ENCODE measurements around the gene PIGP.
"Not testable (repeated sequence)": the region's sequence is repeated elsewhere in the genome, so short reads cannot be mapped to it uniquely, and the experiment has no call there.

PIGP gene

GRCh38 chr21:37039411-37040075, 33.3 kb downstream of the PIGP start:
- ChIA-PET POLR2A (no interaction called here), CTCF (interaction anchor here (0.7 to 1.7 kb wide), 5 partner anchors 12 to 81 kb away, joined by 3 to 6 read pairs (median 3); no protein-coding TSS in a partner anchor)
- H3K27me3 ChIP-seq (replicated peaks in 2 of 5; ENCODE audit: control insufficient read depth in 4 of 5, insufficient read depth in 5 of 5, low read length in 4 of 5): no peaks in the 10 kb centered on the region
- no peak overlapping the region for H3K4me3 ChIP-seq (ENCODE audit: control insufficient read depth in 1 of 7, extremely low read depth in 1 of 7, insufficient read depth in 4 of 7, low read depth in 2 of 7, low read length in 6 of 7)
- no peak for DNase-seq
- H3K36me3 ChIP-seq (ENCODE audit: control insufficient read depth in 4 of 4, insufficient read depth in 4 of 4, low read length in 3 of 4): no peaks in the 10 kb centered on the region
- peaks cover 0 to 12% (median 10%) of the 10 kb centered on the region in 4 experiments for H3K4me1 ChIP-seq (ENCODE audit: control extremely low read depth in 1 of 4, control insufficient read depth in 4 of 4, insufficient read depth in 4 of 4, low read length in 3 of 4)
- H3K27ac ChIP-seq (ENCODE audit: insufficient read depth in 1 of 2, low read depth in 1 of 2, low read length in 2 of 2, poor library complexity in 1 of 2, severe bottlenecking in 2 of 2): no peak overlapping the region
- 84% methylated on average over 5 of the region's 9 CpGs for WGBS (ENCODE audit: insufficient coverage)
- no peaks in the 10 kb centered on the region for H3K9me3 ChIP-seq (ENCODE audit: control extremely low read depth in 1 of 5, control insufficient read depth in 4 of 5, insufficient read depth in 2 of 5, low read depth in 1 of 5, low read length in 4 of 5)

- no peaks in the 10 kb centered on the region for H3K36me3 ChIP-seq (ENCODE audit: control insufficient read depth in 4 of 4, insufficient read depth in 4 of 4, low read length in 3 of 4)
- POLR2A ChIA-PET: no interaction called here
- no CpG with 5 or more reads among the region's 4 CpGs for WGBS (ENCODE audit: insufficient coverage)
- no peak overlapping the region for H3K27ac ChIP-seq (ENCODE audit: insufficient read depth in 1 of 2, low read depth in 1 of 2, low read length in 2 of 2, poor library complexity in 1 of 2, severe bottlenecking in 2 of 2)
- H3K27me3 ChIP-seq (replicated peaks in 2 of 5; ENCODE audit: control insufficient read depth in 4 of 5, insufficient read depth in 5 of 5, low read length in 4 of 5): no peaks in the 10 kb centered on the region
- no peaks in the 10 kb centered on the region for H3K9me3 ChIP-seq (ENCODE audit: control extremely low read depth in 1 of 5, control insufficient read depth in 4 of 5, insufficient read depth in 2 of 5, low read depth in 1 of 5, low read length in 4 of 5)
- DNase-seq: no peak
- no peaks in the 10 kb centered on the region for H3K4me1 ChIP-seq (ENCODE audit: control extremely low read depth in 1 of 4, control insufficient read depth in 4 of 4, insufficient read depth in 4 of 4, low read length in 3 of 4)
- H3K4me3 ChIP-seq (ENCODE audit: control insufficient read depth in 1 of 7, extremely low read depth in 1 of 7, insufficient read depth in 4 of 7, low read depth in 2 of 7, low read length in 6 of 7): no peak overlapping the region
- CTCF ChIA-PET: no interaction called here
Measured at GRCh38 chr21:37036177-37036576, 36.7 kb downstream of the PIGP start.

GRCh38 chr21:37034394-37034793, 38.5 kb downstream of the PIGP start:
- H3K4me3 ChIP-seq (ENCODE audit: control insufficient read depth in 1 of 7, extremely low read depth in 1 of 7, insufficient read depth in 4 of 7, low read depth in 2 of 7, low read length in 6 of 7); H3K9me3 ChIP-seq (ENCODE audit: control extremely low read depth in 1 of 5, control insufficient read depth in 4 of 5, insufficient read depth in 2 of 5, low read depth in 1 of 5, low read length in 4 of 5); POLR2A ChIA-PET; CTCF ChIA-PET; DNase-seq; H3K27ac ChIP-seq (ENCODE audit: insufficient read depth in 1 of 2, low read depth in 1 of 2, low read length in 2 of 2, poor library complexity in 1 of 2, severe bottlenecking in 2 of 2); H3K27me3 ChIP-seq (replicated peaks in 2 of 5; ENCODE audit: control insufficient read depth in 4 of 5, insufficient read depth in 5 of 5, low read length in 4 of 5); H3K36me3 ChIP-seq (ENCODE audit: control insufficient read depth in 4 of 4, insufficient read depth in 4 of 4, low read length in 3 of 4); H3K4me1 ChIP-seq (ENCODE audit: control extremely low read depth in 1 of 4, control insufficient read depth in 4 of 4, insufficient read depth in 4 of 4, low read length in 3 of 4): not testable (repeated sequence)
- WGBS (ENCODE audit: insufficient coverage): 100% methylated on average over 3 of the region's 4 CpGs

GRCh38 chr21:37032877-37033471, 39.9 kb downstream of the PIGP start:
- ChIA-PET CTCF (no interaction called here), POLR2A (no interaction called here)
- 100% methylated on average over 3 of the region's 4 CpGs for WGBS (ENCODE audit: insufficient coverage)
- peak in 2 of 3 donors; percentile 23 to 32 for DNase-seq
- no peaks in the 10 kb centered on the region for H3K4me1 ChIP-seq (ENCODE audit: control extremely low read depth in 1 of 4, control insufficient read depth in 4 of 4, insufficient read depth in 4 of 4, low read length in 3 of 4)
- H3K9me3 ChIP-seq (ENCODE audit: control extremely low read depth in 1 of 5, control insufficient read depth in 4 of 5, insufficient read depth in 2 of 5, low read depth in 1 of 5, low read length in 4 of 5): no peaks in the 10 kb centered on the region
- no peaks in the 10 kb centered on the region for H3K36me3 ChIP-seq (ENCODE audit: control insufficient read depth in 4 of 4, insufficient read depth in 4 of 4, low read length in 3 of 4)
- no peak overlapping the region for H3K4me3 ChIP-seq (ENCODE audit: control insufficient read depth in 1 of 7, extremely low read depth in 1 of 7, insufficient read depth in 4 of 7, low read depth in 2 of 7, low read length in 6 of 7)
- H3K27me3 ChIP-seq (replicated peaks in 2 of 5; ENCODE audit: control insufficient read depth in 4 of 5, insufficient read depth in 5 of 5, low read length in 4 of 5): no peaks in the 10 kb centered on the region
- no peak overlapping the region for H3K27ac ChIP-seq (ENCODE audit: insufficient read depth in 1 of 2, low read depth in 1 of 2, low read length in 2 of 2, poor library complexity in 1 of 2, severe bottlenecking in 2 of 2)

- no peaks in the 10 kb centered on the region for H3K4me1 ChIP-seq (ENCODE audit: control extremely low read depth in 1 of 4, control insufficient read depth in 4 of 4, insufficient read depth in 4 of 4, low read length in 3 of 4)
- H3K9me3 ChIP-seq (ENCODE audit: control extremely low read depth in 1 of 5, control insufficient read depth in 4 of 5, insufficient read depth in 2 of 5, low read depth in 1 of 5, low read length in 4 of 5): no peaks in the 10 kb centered on the region
- no peak for DNase-seq
- WGBS (ENCODE audit: insufficient coverage): 93% methylated on average over 3 of the region's 5 CpGs
- no peaks in the 10 kb centered on the region for H3K27me3 ChIP-seq (replicated peaks in 2 of 5; ENCODE audit: control insufficient read depth in 4 of 5, insufficient read depth in 5 of 5, low read length in 4 of 5)
- no peaks in the 10 kb centered on the region for H3K36me3 ChIP-seq (ENCODE audit: control insufficient read depth in 4 of 4, insufficient read depth in 4 of 4, low read length in 3 of 4)
- H3K4me3 ChIP-seq (ENCODE audit: control insufficient read depth in 1 of 7, extremely low read depth in 1 of 7, insufficient read depth in 4 of 7, low read depth in 2 of 7, low read length in 6 of 7): no peak overlapping the region
- POLR2A ChIA-PET: no interaction called here
- CTCF ChIA-PET: no interaction called here
- no peak overlapping the region for H3K27ac ChIP-seq (ENCODE audit: insufficient read depth in 1 of 2, low read depth in 1 of 2, low read length in 2 of 2, poor library complexity in 1 of 2, severe bottlenecking in 2 of 2)
Measured at GRCh38 chr21:37032293-37032692, 40.6 kb downstream of the PIGP start.

GRCh38 chr21:37030864-37031263, 42.0 kb downstream of the PIGP start:
- Histone ChIP-seq H3K36me3 (ENCODE audit: control insufficient read depth in 4 of 4, insufficient read depth in 4 of 4, low read length in 3 of 4) (no peaks in the 10 kb centered on the region), H3K9me3 (ENCODE audit: control extremely low read depth in 1 of 5, control insufficient read depth in 4 of 5, insufficient read depth in 2 of 5, low read depth in 1 of 5, low read length in 4 of 5) (no peaks in the 10 kb centered on the region), H3K27ac (ENCODE audit: insufficient read depth in 1 of 2, low read depth in 1 of 2, low read length in 2 of 2, poor library complexity in 1 of 2, severe bottlenecking in 2 of 2) (no peak overlapping the region), H3K27me3 (replicated peaks in 2 of 5; ENCODE audit: control insufficient read depth in 4 of 5, insufficient read depth in 5 of 5, low read length in 4 of 5) (peaks cover 0 to 3% (median 0%) of the 10 kb centered on the region in 5 experiments), H3K4me3 (ENCODE audit: control insufficient read depth in 1 of 7, extremely low read depth in 1 of 7, insufficient read depth in 4 of 7, low read depth in 2 of 7, low read length in 6 of 7) (no peak overlapping the region), H3K4me1 (ENCODE audit: control extremely low read depth in 1 of 4, control insufficient read depth in 4 of 4, insufficient read depth in 4 of 4, low read length in 3 of 4) (no peaks in the 10 kb centered on the region)
- ChIA-PET POLR2A (no interaction called here), CTCF (no interaction called here)
- WGBS (ENCODE audit: insufficient coverage): 94% methylated on average over 4 of the region's 4 CpGs
- DNase-seq: no peak

GRCh38 chr21:37028570-37028969, 44.3 kb downstream of the PIGP start:
- Histone ChIP-seq H3K9me3 (ENCODE audit: control extremely low read depth in 1 of 5, control insufficient read depth in 4 of 5, insufficient read depth in 2 of 5, low read depth in 1 of 5, low read length in 4 of 5) (no peaks in the 10 kb centered on the region), H3K27me3 (replicated peaks in 2 of 5; ENCODE audit: control insufficient read depth in 4 of 5, insufficient read depth in 5 of 5, low read length in 4 of 5) (peaks cover 0 to 3% (median 0%) of the 10 kb centered on the region in 5 experiments), H3K27ac (ENCODE audit: insufficient read depth in 1 of 2, low read depth in 1 of 2, low read length in 2 of 2, poor library complexity in 1 of 2, severe bottlenecking in 2 of 2) (no peak overlapping the region), H3K4me3 (ENCODE audit: control insufficient read depth in 1 of 7, extremely low read depth in 1 of 7, insufficient read depth in 4 of 7, low read depth in 2 of 7, low read length in 6 of 7) (no peak overlapping the region), H3K36me3 (ENCODE audit: control insufficient read depth in 4 of 4, insufficient read depth in 4 of 4, low read length in 3 of 4) (no peaks in the 10 kb centered on the region), H3K4me1 (ENCODE audit: control extremely low read depth in 1 of 4, control insufficient read depth in 4 of 4, insufficient read depth in 4 of 4, low read length in 3 of 4) (no peaks in the 10 kb centered on the region)
- ChIA-PET POLR2A (no interaction called here), CTCF (no interaction called here)
- WGBS (ENCODE audit: insufficient coverage): 100% methylated on average over 1 of the region's 4 CpGs
- DNase-seq: no peak
